SK-N-SH (cell line): Measurements from ENCODE around the gene ADD2. TPM values are rescaled to one million over a fixed set of nuclear protein-coding genes. Genes with fewer than 3 reads are reported as not detected.

ENCODE experiments used
- CTCF ChIA-PET: fragments of 300-600, 350-600 bp; formaldehyde crosslinking; extraction: SDS; loops from one replicate; lab custom pipeline; 2021; lab: Yijun Ruan, JAX
- POLR2A ChIA-PET: fragments of 350-600 bp; sonication (Branson Sonifier 250); formaldehyde crosslinking; extraction: SDS; loops from one replicate; lab custom pipeline; 2020; ENCODE audit warnings: antibody characterized with exemption, inconsistent platforms; lab: Yijun Ruan, JAX
- DNase-seq: peaks from one replicate; pipeline ENCODE4 v3.0.0; 2012
- H2AFZ ChIP-seq: fragments of 200-600 bp; sonication (generic); 2 replicates; pipeline ENCODE4 v1.8.1; 2016; ENCODE audit warnings: antibody characterized with exemption, mild to moderate bottlenecking, low read depth
- H3F3A ChIP-seq: fragments of 200-600 bp; sonication (generic); replicated peaks from 2 replicates; pipeline ENCODE3; 2016; ENCODE audit warnings: antibody characterized with exemption, mild to moderate bottlenecking; ENCODE audit not compliant: insufficient read depth
- H3K27ac ChIP-seq, 2 experiments: fragments of 200-500 bp in 1 of 2; fragments of 200-600 bp in 1 of 2; sonication (Bioruptor generic) in 1 of 2; sonication (generic), shearing (Covaris generic) in 1 of 2; 2 replicates each; pipeline versions ENCODE4 v1.5.1 to v1.6.1; 2014 to 2016; ENCODE audit warnings: low read depth in 2 of 2, inconsistent platforms in 1 of 2, low read length in 1 of 2, mild to moderate bottlenecking in 1 of 2, mixed read lengths in 1 of 2
- H3K27me3 ChIP-seq: fragments of 200-600 bp; sonication (generic), shearing (Covaris generic); 2 replicates; pipeline ENCODE4 v1.6.1; 2016; ENCODE audit warnings: mixed run types; ENCODE audit not compliant: insufficient read depth
- H3K36me3 ChIP-seq, 2 experiments: fragments of 200-500 bp in 1 of 2; fragments of 200-600 bp in 1 of 2; sonication (Bioruptor generic) in 1 of 2; sonication (generic) in 1 of 2; replicated peaks in 1 of 2; 2 replicates each; pipeline versions ENCODE3 to v1.5.1; 2014 to 2016; ENCODE audit warnings: low read length in 1 of 2, mild to moderate bottlenecking in 1 of 2; ENCODE audit not compliant: insufficient read depth in 2 of 2, control insufficient read depth in 1 of 2
- H3K4me1 ChIP-seq, 2 experiments: fragments of 200-500 bp in 1 of 2; fragments of 200-600 bp in 1 of 2; sonication (Bioruptor generic) in 1 of 2; sonication (generic), shearing (Covaris generic) in 1 of 2; 2 replicates each; pipeline versions ENCODE4 v1.5.1 to v1.6.1; 2014 to 2016; ENCODE audit warnings: low read depth in 1 of 2, low read length in 1 of 2, mixed run types in 1 of 2; ENCODE audit not compliant: insufficient read depth in 2 of 2, control insufficient read depth in 1 of 2
- H3K4me2 ChIP-seq: fragments of 200-600 bp; sonication (generic), shearing (Covaris generic); 2 replicates; pipeline ENCODE4 v1.6.1; 2017; ENCODE audit warnings: mixed run types
- H3K4me3 ChIP-seq, 2 experiments: fragments of 200-500 bp in 1 of 2; fragments of 200-600 bp in 1 of 2; sonication (Bioruptor generic) in 1 of 2; sonication (generic), shearing (Covaris generic) in 1 of 2; 2 replicates each; pipeline versions ENCODE4 v1.5.1 to v1.8.1; 2014 to 2016; ENCODE audit warnings: low read depth in 2 of 2, inconsistent platforms in 1 of 2, low read length in 1 of 2, mild to moderate bottlenecking in 1 of 2, mixed read lengths in 1 of 2, moderate library complexity in 1 of 2
- H3K79me2 ChIP-seq: fragments of 200-600 bp; sonication (generic); 2 replicates; pipeline ENCODE4 v1.8.1; 2017; ENCODE audit warnings: mild to moderate bottlenecking; ENCODE audit not compliant: insufficient read depth
- H3K9ac ChIP-seq: fragments of 200-600 bp; sonication (generic); 2 replicates; pipeline ENCODE4 v1.6.1; 2017; ENCODE audit warnings: mixed run types
- H3K9me2 ChIP-seq: fragments of 200-600 bp; sonication (generic); 2 replicates; pipeline ENCODE4 v1.6.1; 2017; ENCODE audit warnings: mixed run types
- H3K9me3 ChIP-seq: fragments of 200-600 bp; sonication (generic); 2 replicates; pipeline ENCODE4 v1.6.1; 2017; ENCODE audit warnings: mixed run types, mild to moderate bottlenecking, moderate library complexity
- H4K20me1 ChIP-seq: fragments of 200-600 bp; sonication (generic); 2 replicates; pipeline ENCODE4 v1.6.1; 2017; ENCODE audit warnings: mild to moderate bottlenecking, mixed run types; ENCODE audit not compliant: insufficient read depth
- CHD2 ChIP-seq: fragments of 150-350 bp; IDR thresholded peaks from 2 replicates; pipeline ENCODE4 v1.6.1; 2018; ENCODE audit warnings: low read length; ENCODE audit not compliant: partially characterized antibody
- ELF1 ChIP-seq: IDR thresholded peaks from 2 replicates; pipeline ENCODE4 v1.4.0; 2012
- EP300 ChIP-seq, 2 experiments: IDR thresholded peaks; 2 replicates each; pipeline versions ENCODE4 v1.4.0 to v1.6.1; 2012; ENCODE audit warnings: borderline replicate concordance in 1 of 2, low read depth in 1 of 2, low read length in 1 of 2
- EZH2phosphoT487 ChIP-seq: fragments of 200-600 bp; sonication (generic); IDR thresholded peaks from 2 replicates; pipeline ENCODE4 v1.6.1; 2017; ENCODE audit warnings: low read depth, mixed run types, mild to moderate bottlenecking, antibody characterized with exemption, moderate library complexity, borderline replicate concordance
- FOSL2 ChIP-seq: IDR thresholded peaks from 2 replicates; pipeline ENCODE4 v1.4.0; 2012; ENCODE audit warnings: low read depth, mild to moderate bottlenecking, moderate library complexity, borderline replicate concordance
- GATA2 ChIP-seq: sonication (generic); formaldehyde crosslinking; IDR thresholded peaks from 2 replicates; pipeline ENCODE4 v1.5.0; 2020; ENCODE audit warnings: mild to moderate bottlenecking, missing genetic modification reagents
- JUND ChIP-seq: IDR thresholded peaks from 2 replicates; pipeline ENCODE4 v1.4.0; 2012
- MEF2A ChIP-seq: IDR thresholded peaks from 2 replicates; pipeline ENCODE4 v1.4.0; 2012; ENCODE audit warnings: low read depth, borderline replicate concordance
- MXI1 ChIP-seq: IDR thresholded peaks from 2 replicates; pipeline ENCODE4 v1.6.1; 2012; ENCODE audit warnings: mild to moderate bottlenecking, low read depth, low read length, improper control_type of control experiment
- NFIC ChIP-seq: IDR thresholded peaks from 2 replicates; pipeline ENCODE4 v1.4.0; 2012; ENCODE audit warnings: borderline replicate concordance
- NRF1 ChIP-seq: IDR thresholded peaks from 2 replicates; pipeline ENCODE4 v1.6.1; 2012; ENCODE audit warnings: low read depth, mild to moderate bottlenecking, low read length
- RCOR1 ChIP-seq: fragments of 150-350 bp; IDR thresholded peaks from 2 replicates; pipeline ENCODE4 v1.6.1; 2017; ENCODE audit warnings: antibody characterized with exemption, low read length
- REST ChIP-seq: IDR thresholded peaks from 2 replicates; pipeline ENCODE4 v1.6.1; 2012; ENCODE audit warnings: mild to moderate bottlenecking, low read depth, low read length, moderate library complexity
- RFX5 ChIP-seq: IDR thresholded peaks from 2 replicates; pipeline ENCODE4 v1.6.1; 2012; ENCODE audit warnings: mild to moderate bottlenecking, improper control_type of control experiment, low read length
- SIN3A ChIP-seq: IDR thresholded peaks from 2 replicates; pipeline ENCODE4 v1.6.1; 2012; ENCODE audit warnings: low read depth, mild to moderate bottlenecking, low read length, moderate library complexity, borderline replicate concordance
- TCF12 ChIP-seq: IDR thresholded peaks from 2 replicates; pipeline ENCODE4 v1.4.0; 2012
- YY1 ChIP-seq: IDR thresholded peaks from 2 replicates; pipeline ENCODE4 v1.4.0; 2012; ENCODE audit warnings: low read depth, mild to moderate bottlenecking
- WGBS: methylation state at CpG from one replicate; pipeline ENCODE4 v1.1.6; 2017; ENCODE audit warnings: low lambda C conversion rate; 5-methylcytosine and 5-hydroxymethylcytosine counted together
- polyA plus RNA-seq, 3 experiments: library from polyadenylated mRNA; depleted of rRNA; stranded (reverse); fragments of >200 nt; gene quantifications; 2 replicates each; pipeline ENCODE4 v1.2.3, GENCODE V29; 2012
- TF ChIP-seq, protein P1 (sequence below): fragments of 200-600 bp; sonication (generic); IDR thresholded peaks from 2 replicates; pipeline ENCODE4 v1.6.1; 2017; ENCODE audit warnings: antibody characterized with exemption, mild to moderate bottlenecking, moderate library complexity
- TF ChIP-seq, protein P2 (sequence below): IDR thresholded peaks from 2 replicates; pipeline ENCODE4 v1.4.0; 2012; ENCODE audit warnings: low read depth, borderline replicate concordance
- TF ChIP-seq, protein P3 (sequence below): IDR thresholded peaks from 2 replicates; pipeline ENCODE4 v1.4.0; 2012; ENCODE audit warnings: low read depth

Gene ADD2
- polyA plus RNA-seq, 1 of the 3 experiments (the other 2 are of a cell fraction): 0.30 TPM

GRCh38 chr2:70730730-70731129 is 37.3 kb downstream of the ADD2 start:
- no peak overlapping the region for H3K27ac ChIP-seq
- no peak for DNase-seq
- H3K36me3 ChIP-seq: no peaks in the 10 kb centered on the region
- no peak overlapping the region for H3K4me2 ChIP-seq
- H3K4me3 ChIP-seq: no peak overlapping the region
- no peaks in the 10 kb centered on the region for H3F3A ChIP-seq
- H3K9ac ChIP-seq: no peak overlapping the region
- no peaks in the 10 kb centered on the region for H3K79me2 ChIP-seq
- H3K4me1 ChIP-seq: peaks cover 0 to 24% of the 10 kb centered on the region in 2 experiments; a peak in 2 of 4 replicates
- H2AFZ ChIP-seq: no peak overlapping the region
- CTCF ChIA-PET: no interaction called here
- H3K9me2 ChIP-seq: no peaks in the 10 kb centered on the region
- TF ChIP-seq GATA2: no peak
- no peak for TF ChIP-seq NFIC
- TF ChIP-seq YY1: no peak
- TF ChIP-seq CHD2: no peak
- TF ChIP-seq RFX5: no peak
- WGBS: 53% methylated on average over 2 of the region's 2 CpGs
- POLR2A ChIA-PET: no interaction called here
- H4K20me1 ChIP-seq: no peaks in the 10 kb centered on the region
- H3K9me3 ChIP-seq: no peaks in the 10 kb centered on the region
- H3K27me3 ChIP-seq: no peaks in the 10 kb centered on the region; the same call in 1 of the 2 replicates

GRCh38 chr2:70729647-70730046 is 38.4 kb downstream of the ADD2 start:
- Histone ChIP-seq H3K36me3 (no peaks in the 10 kb centered on the region), H3K4me2 (no peak overlapping the region), H3F3A (no peaks in the 10 kb centered on the region), H3K79me2 (no peaks in the 10 kb centered on the region), H3K27me3 (no peaks in the 10 kb centered on the region; the same call in 1 of the 2 replicates), H3K27ac (no peak overlapping the region), H2AFZ (no peak overlapping the region), H4K20me1 (no peaks in the 10 kb centered on the region), H3K9ac (no peak overlapping the region), H3K9me2 (no peaks in the 10 kb centered on the region), H3K4me1 (peaks cover 0 to 24% of the 10 kb centered on the region in 2 experiments; a peak in 2 of 4 replicates), H3K4me3 (no peak overlapping the region), H3K9me3 (no peaks in the 10 kb centered on the region)
- POLR2A ChIA-PET: no interaction called here
- TF ChIP-seq JUND: no peak
- no peak for TF ChIP-seq SIN3A
- no peak for TF ChIP-seq MXI1
- no peak for TF ChIP-seq NRF1
- TF ChIP-seq FOSL2: no peak
- TF ChIP-seq, protein P1, sequence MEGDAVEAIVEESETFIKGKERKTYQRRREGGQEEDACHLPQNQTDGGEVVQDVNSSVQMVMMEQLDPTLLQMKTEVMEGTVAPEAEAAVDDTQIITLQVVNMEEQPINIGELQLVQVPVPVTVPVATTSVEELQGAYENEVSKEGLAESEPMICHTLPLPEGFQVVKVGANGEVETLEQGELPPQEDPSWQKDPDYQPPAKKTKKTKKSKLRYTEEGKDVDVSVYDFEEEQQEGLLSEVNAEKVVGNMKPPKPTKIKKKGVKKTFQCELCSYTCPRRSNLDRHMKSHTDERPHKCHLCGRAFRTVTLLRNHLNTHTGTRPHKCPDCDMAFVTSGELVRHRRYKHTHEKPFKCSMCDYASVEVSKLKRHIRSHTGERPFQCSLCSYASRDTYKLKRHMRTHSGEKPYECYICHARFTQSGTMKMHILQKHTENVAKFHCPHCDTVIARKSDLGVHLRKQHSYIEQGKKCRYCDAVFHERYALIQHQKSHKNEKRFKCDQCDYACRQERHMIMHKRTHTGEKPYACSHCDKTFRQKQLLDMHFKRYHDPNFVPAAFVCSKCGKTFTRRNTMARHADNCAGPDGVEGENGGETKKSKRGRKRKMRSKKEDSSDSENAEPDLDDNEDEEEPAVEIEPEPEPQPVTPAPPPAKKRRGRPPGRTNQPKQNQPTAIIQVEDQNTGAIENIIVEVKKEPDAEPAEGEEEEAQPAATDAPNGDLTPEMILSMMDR: no peak
- TF ChIP-seq, protein P2, sequence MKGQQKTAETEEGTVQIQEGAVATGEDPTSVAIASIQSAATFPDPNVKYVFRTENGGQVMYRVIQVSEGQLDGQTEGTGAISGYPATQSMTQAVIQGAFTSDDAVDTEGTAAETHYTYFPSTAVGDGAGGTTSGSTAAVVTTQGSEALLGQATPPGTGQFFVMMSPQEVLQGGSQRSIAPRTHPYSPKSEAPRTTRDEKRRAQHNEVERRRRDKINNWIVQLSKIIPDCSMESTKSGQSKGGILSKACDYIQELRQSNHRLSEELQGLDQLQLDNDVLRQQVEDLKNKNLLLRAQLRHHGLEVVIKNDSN: no peak
- no peak for TF ChIP-seq ELF1
- TF ChIP-seq, protein P3, sequence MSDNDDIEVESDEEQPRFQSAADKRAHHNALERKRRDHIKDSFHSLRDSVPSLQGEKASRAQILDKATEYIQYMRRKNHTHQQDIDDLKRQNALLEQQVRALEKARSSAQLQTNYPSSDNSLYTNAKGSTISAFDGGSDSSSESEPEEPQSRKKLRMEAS: no peak
- no peak for TF ChIP-seq MEF2A
- TF ChIP-seq CHD2: no peak
- TF ChIP-seq EZH2phosphoT487: no peak
- no peak for TF ChIP-seq RFX5
- no peak for TF ChIP-seq TCF12
- TF ChIP-seq NFIC: no peak
- TF ChIP-seq REST: no peak
- no peak for TF ChIP-seq RCOR1
- TF ChIP-seq EP300 (IDR thresholded peaks at IDR 0.05; ENCODE audit: borderline replicate concordance in 1 of 2, low read depth in 1 of 2, low read length in 1 of 2): no peak
- CTCF ChIA-PET: no interaction called here
- 41% methylated on average over 1 of the region's 1 CpG for WGBS
- DNase-seq: no peak
